Transverse colon (tissue), 4 donors: ENCODE results near the gene TLDC2.

Experiments used
- EP300 ChIP-seq: sonication (generic); formaldehyde crosslinking; IDR thresholded peaks from one replicate; pipeline ENCODE4 v1.6.1; 2017; ENCODE audit warnings: antibody characterized with exemption, low read depth
- POLR2A ChIP-seq: fragments of 450-650 bp; IDR thresholded peaks from one replicate; pipeline ENCODE4 v1.6.1; 2016; ENCODE audit warnings: antibody characterized with exemption, mild to moderate bottlenecking, moderate library complexity
- POLR2AphosphoS5 ChIP-seq, 3 donors: sonication (generic); formaldehyde crosslinking; IDR thresholded peaks; one replicate each; pipeline ENCODE4 v1.6.1; 2016; ENCODE audit warnings: antibody characterized with exemption in 3 of 3
- TF ChIP-seq, protein P1 (sequence below), 5 experiments: fragments of 200-600 bp in 3 of 5; fragments of 450-650 bp in 2 of 5; sonication (generic) in 3 of 5; IDR thresholded peaks; 1 replicate in 2 of 5; 2 replicates in 3 of 5; pipeline ENCODE4 v1.5.1; 2016 to 2017; ENCODE audit warnings: antibody characterized with exemption in 5 of 5, inconsistent platforms in 3 of 5, mild to moderate bottlenecking in 2 of 5, moderate library complexity in 1 of 5

DNA sequence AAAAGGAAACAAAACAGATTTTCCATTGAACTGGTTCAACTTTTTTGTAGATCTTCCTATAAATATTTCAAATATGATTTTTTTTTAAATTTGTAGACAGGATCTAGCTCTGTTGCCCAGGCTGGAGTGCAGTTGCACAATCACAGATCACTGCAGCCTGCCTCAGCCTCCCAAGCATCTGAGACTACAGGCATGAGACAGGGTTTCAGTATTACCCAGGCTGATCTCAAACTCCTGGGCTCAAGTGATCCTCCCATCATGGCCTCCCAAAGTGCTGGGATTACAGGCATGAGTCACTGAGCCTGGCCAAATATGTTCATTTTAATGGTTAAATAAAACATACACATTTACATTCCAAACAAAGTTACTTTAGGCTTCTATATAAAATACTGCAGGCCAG is 42.0 kb downstream of the TLDC2 start:
- TF ChIP-seq POLR2A, result no peak
- no peak for TF ChIP-seq POLR2AphosphoS5 (IDR thresholded peaks at IDR 0.05)
- TF ChIP-seq, protein P1, sequence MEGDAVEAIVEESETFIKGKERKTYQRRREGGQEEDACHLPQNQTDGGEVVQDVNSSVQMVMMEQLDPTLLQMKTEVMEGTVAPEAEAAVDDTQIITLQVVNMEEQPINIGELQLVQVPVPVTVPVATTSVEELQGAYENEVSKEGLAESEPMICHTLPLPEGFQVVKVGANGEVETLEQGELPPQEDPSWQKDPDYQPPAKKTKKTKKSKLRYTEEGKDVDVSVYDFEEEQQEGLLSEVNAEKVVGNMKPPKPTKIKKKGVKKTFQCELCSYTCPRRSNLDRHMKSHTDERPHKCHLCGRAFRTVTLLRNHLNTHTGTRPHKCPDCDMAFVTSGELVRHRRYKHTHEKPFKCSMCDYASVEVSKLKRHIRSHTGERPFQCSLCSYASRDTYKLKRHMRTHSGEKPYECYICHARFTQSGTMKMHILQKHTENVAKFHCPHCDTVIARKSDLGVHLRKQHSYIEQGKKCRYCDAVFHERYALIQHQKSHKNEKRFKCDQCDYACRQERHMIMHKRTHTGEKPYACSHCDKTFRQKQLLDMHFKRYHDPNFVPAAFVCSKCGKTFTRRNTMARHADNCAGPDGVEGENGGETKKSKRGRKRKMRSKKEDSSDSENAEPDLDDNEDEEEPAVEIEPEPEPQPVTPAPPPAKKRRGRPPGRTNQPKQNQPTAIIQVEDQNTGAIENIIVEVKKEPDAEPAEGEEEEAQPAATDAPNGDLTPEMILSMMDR (IDR thresholded peaks at IDR 0.05), result no peak
- TF ChIP-seq EP300, result no peak
